ENCODE measurements around the gene APLP2. TPM values are rescaled to one million over a fixed set of nuclear protein-coding genes. Genes with fewer than 3 reads are reported as not detected.
A peak's percentile ranks its signal among the peaks of the same experiment; 100 is the strongest.

Gene APLP2
- total RNA-seq, 1 experiment from 2014 or later, result 2,076 TPM

- CTCF ChIA-PET, result interaction anchor here (0.7 to 4.2 kb wide), 2 partner anchors 12 to 463 kb away, joined by 3 to 34 read pairs; no protein-coding TSS in a partner anchor
- Histone ChIP-seq H3K27me3 (replicated peaks; ENCODE audit: control insufficient read depth, insufficient read depth, low read length) (no peaks in the 10 kb centered on the region), H3K4me1 (peaks cover 20% of the 10 kb centered on the region), H3K36me3 (ENCODE audit: control insufficient read depth, insufficient read depth, low read length) (0 out of 2 replicates have a peak, but pooled peaks cover 2% of the 10 kb centered on the region), H3K9me3 (no peaks in the 10 kb centered on the region), H3K4me3 (ENCODE audit: low read depth, low read length) (no peak overlapping the region)
- Mint-ChIP-seq H3K4me1 (ENCODE audit: low read depth, unreplicated experiment) (peaks cover 26% of the 10 kb centered on the region), H3K4me3 (ENCODE audit: unreplicated experiment) (peak overlapping the region; percentile 72), H3K36me3 (ENCODE audit: insufficient read depth, unreplicated experiment) (peaks cover 79% of the 10 kb centered on the region), H3K9me3 (ENCODE audit: unreplicated experiment) (no peaks in the 10 kb centered on the region), H3K27ac (ENCODE audit: unreplicated experiment) (peak overlapping the region; percentile 74), H3K27me3 (ENCODE audit: insufficient read depth, unreplicated experiment) (no peaks in the 10 kb centered on the region)
- intact Hi-C loops (cut with micrococcal nuclease; ENCODE audit: unreplicated experiment), result no loop called here
- POLR2A ChIA-PET, result no interaction called here
- no peak for DNase-seq
- BruUV-seq (replicated peaks), result no TSS peak
- TF ChIP-seq CTCF (IDR thresholded peaks at IDR 0.05; ENCODE audit: insufficient read depth in 1 of 2, low read depth in 1 of 2, low read length in 1 of 2, severe bottlenecking in 1 of 2, unreplicated experiment in 1 of 2), result no peak
Measured at GRCh38 chr11:130157840-130158239, 88.1 kb downstream of the APLP2 start.

GRCh38 chr11:130159139-130159538 is 89.4 kb downstream of the APLP2 start:
- Histone ChIP-seq H3K9me3 (no peaks in the 10 kb centered on the region), H3K36me3 (ENCODE audit: control insufficient read depth, insufficient read depth, low read length) (peaks cover 6% of the 10 kb centered on the region; the same call in 1 of the 2 replicates), H3K4me1 (peaks cover 28% of the 10 kb centered on the region), H3K27me3 (replicated peaks; ENCODE audit: control insufficient read depth, insufficient read depth, low read length) (no peaks in the 10 kb centered on the region), H3K4me3 (ENCODE audit: low read depth, low read length) (peak overlapping the region; percentile 52)
- Mint-ChIP-seq H3K27me3 (ENCODE audit: insufficient read depth, unreplicated experiment) (no peaks in the 10 kb centered on the region), H3K36me3 (ENCODE audit: insufficient read depth, unreplicated experiment) (peaks cover 79% of the 10 kb centered on the region), H3K4me3 (ENCODE audit: unreplicated experiment) (peak overlapping the region; percentile 72), H3K9me3 (ENCODE audit: unreplicated experiment) (no peaks in the 10 kb centered on the region), H3K4me1 (ENCODE audit: low read depth, unreplicated experiment) (peaks cover 37% of the 10 kb centered on the region), H3K27ac (ENCODE audit: unreplicated experiment) (peak overlapping the region; percentile 74)
- BruUV-seq (replicated peaks), result TSS peak; percentile 78
- no peak for TF ChIP-seq CTCF (IDR thresholded peaks at IDR 0.05; ENCODE audit: insufficient read depth in 1 of 2, low read depth in 1 of 2, low read length in 1 of 2, severe bottlenecking in 1 of 2, unreplicated experiment in 1 of 2)
- no peak for DNase-seq
- intact Hi-C loops (cut with micrococcal nuclease; ENCODE audit: unreplicated experiment), result loop anchor here (1.0 kb wide), 1 partner anchor 13 kb away; no protein-coding TSS in a partner anchor
- POLR2A ChIA-PET, result interaction anchor here (1.0 to 1.9 kb wide), 3 partner anchors 13 to 23 kb away, joined by 5 to 11 read pairs (median 7); no protein-coding TSS in a partner anchor
- CTCF ChIA-PET, result interaction anchor here (2.1 to 4.2 kb wide), 2 partner anchors 13 to 22 kb away, joined by 19 to 34 read pairs; no protein-coding TSS in a partner anchor

- H3K4me1 Mint-ChIP-seq (ENCODE audit: low read depth, unreplicated experiment), result peaks cover 37% of the 10 kb centered on the region
- no TSS peak for BruUV-seq (replicated peaks)
- no peaks in the 10 kb centered on the region for H3K9me3 Mint-ChIP-seq (ENCODE audit: unreplicated experiment)
- Histone ChIP-seq H3K9me3 (no peaks in the 10 kb centered on the region), H3K4me3 (ENCODE audit: low read depth, low read length) (peak within 1 kb of the TSS; percentile 52), H3K36me3 (ENCODE audit: control insufficient read depth, insufficient read depth, low read length) (peaks cover 6% of the 10 kb centered on the region; the same call in 1 of the 2 replicates), H3K4me1 (peaks cover 28% of the 10 kb centered on the region), H3K27me3 (replicated peaks; ENCODE audit: control insufficient read depth, insufficient read depth, low read length) (no peaks in the 10 kb centered on the region)
- H3K4me3 Mint-ChIP-seq (ENCODE audit: unreplicated experiment), result peak within 1 kb of the TSS; percentile 72
- peak in 1 of 2 experiments; percentile 22 for TF ChIP-seq CTCF (IDR thresholded peaks at IDR 0.05; ENCODE audit: insufficient read depth in 1 of 2, low read depth in 1 of 2, low read length in 1 of 2, severe bottlenecking in 1 of 2, unreplicated experiment in 1 of 2)
- intact Hi-C loops (cut with micrococcal nuclease; ENCODE audit: unreplicated experiment), result loop anchor here (1.0 kb wide), 2 partner anchors 14 to 21 kb away; no protein-coding TSS in a partner anchor
- no peaks in the 10 kb centered on the region for H3K27me3 Mint-ChIP-seq (ENCODE audit: insufficient read depth, unreplicated experiment)
- peak; percentile 88 to 92 for DNase-seq
- peaks cover 76% of the 10 kb centered on the region for H3K36me3 Mint-ChIP-seq (ENCODE audit: insufficient read depth, unreplicated experiment)
- H3K27ac Mint-ChIP-seq (ENCODE audit: unreplicated experiment), result peak within 1 kb of the TSS; percentile 74
- CTCF ChIA-PET, result interaction anchor here (0.8 to 4.2 kb wide), 4 partner anchors 14 to 211 kb away, joined by 3 to 34 read pairs (median 11); no protein-coding TSS in a partner anchor
- POLR2A ChIA-PET, result interaction anchor here (0.6 to 2.1 kb wide), 6 partner anchors 14 to 298 kb away, joined by 3 to 22 read pairs (median 8); no protein-coding TSS in a partner anchor
Measured at GRCh38 chr11:130159657-130160497, 90.2 kb downstream of the APLP2 start, which contains the start of gene ST14. TSS of gene ST14 (plus strand) at chr11:130159782. CDS start at chr11:130159980, 198 bp downstream.
